Endothelial cell of umbilical vein (primary cell): ENCODE data around the gene DPP6. TPM values are rescaled to one million over a fixed set of nuclear protein-coding genes. Genes with fewer than 3 reads are reported as not detected.

Experiments
- BruUV-seq: library from RNA; stranded (reverse); fragments of 400-500 nt; replicated peaks from 2 replicates; lab custom pipeline; 2021; lab: Mats Ljungman, UMichigan
- CTCF ChIA-PET: fragments of 300-600, 350-600 bp; sonication (Branson Sonifier 250); formaldehyde crosslinking; loops from one replicate; lab custom pipeline; 2021; ENCODE audit warnings: antibody characterized with exemption, inconsistent platforms; lab: Charles Lee
- POLR2A ChIA-PET: fragments of 300-600, 350-600 bp; sonication (Branson Sonifier 250); formaldehyde crosslinking; loops from one replicate; lab custom pipeline; 2021; ENCODE audit warnings: antibody characterized with exemption, inconsistent platforms; lab: Charles Lee
- DNase-seq: peaks from one replicate; pipeline ENCODE4 v3.0.0-alpha.2; 2011; ENCODE audit warnings: low read depth, low spot score
- FAIRE-seq: peaks from 2 replicates; lab custom pipeline; 2011; peaks lifted over from hg19 to GRCh38; lab: Jason Lieb, UNC
- H2AFZ ChIP-seq: 2 replicates; pipeline ENCODE4 v1.6.0; 2012; ENCODE audit warnings: low read depth, low read length, control low read depth, inconsistent platforms
- H3K27ac ChIP-seq: 2 replicates; pipeline ENCODE4 v1.5.1; 2011; ENCODE audit warnings: low read depth, mild to moderate bottlenecking, control low read depth, low read length, moderate library complexity; ENCODE audit not compliant: insufficient read depth
- H3K27me3 ChIP-seq, 2 experiments: 2 replicates each; pipeline versions ENCODE4 v1.6.0 to v1.6.1; 2011; ENCODE audit warnings: low read length in 2 of 2, mixed read lengths in 1 of 2; ENCODE audit not compliant: control insufficient read depth in 2 of 2, insufficient read depth in 2 of 2
- H3K36me3 ChIP-seq, 2 experiments: 2 replicates in 1 of 2; 3 replicates in 1 of 2; pipeline ENCODE4 v1.5.1; 2011; ENCODE audit warnings: low read length in 2 of 2, mild to moderate bottlenecking in 1 of 2, moderate library complexity in 1 of 2; ENCODE audit not compliant: control insufficient read depth in 2 of 2, insufficient read depth in 2 of 2; ENCODE audit errors: extremely low read depth in 1 of 2
- H3K4me1 ChIP-seq: 3 replicates; pipeline ENCODE4 v1.5.1; 2011; ENCODE audit warnings: mild to moderate bottlenecking, low read length; ENCODE audit not compliant: control insufficient read depth, insufficient read depth; ENCODE audit errors: extremely low read depth
- H3K4me2 ChIP-seq: 2 replicates; pipeline ENCODE4 v1.6.1; 2011; ENCODE audit warnings: low read length, control low read depth, mixed read lengths; ENCODE audit not compliant: insufficient read depth
- H3K4me3 ChIP-seq, 3 experiments: fragments of 200-600 bp in 1 of 3; sonication (generic), shearing (Covaris generic) in 1 of 3; replicated peaks in 1 of 3; 2 replicates each; pipeline ENCODE4 v1.5.1; 2011 to 2016; ENCODE audit warnings: control low read depth in 3 of 3, low read length in 3 of 3, mild to moderate bottlenecking in 2 of 3, inconsistent platforms in 1 of 3, low read depth in 1 of 3, moderate library complexity in 1 of 3; ENCODE audit not compliant: insufficient read depth in 1 of 3
- H3K79me2 ChIP-seq: 2 replicates; pipeline ENCODE4 v1.6.0; 2012; ENCODE audit warnings: low read length, inconsistent platforms; ENCODE audit not compliant: control insufficient read depth, insufficient read depth
- H3K9ac ChIP-seq: replicated peaks from 2 replicates; pipeline ENCODE3; 2011; ENCODE audit warnings: low read length, control low read depth; ENCODE audit not compliant: insufficient read depth; ENCODE audit errors: extremely low read depth
- H3K9me1 ChIP-seq: replicated peaks from 3 replicates; pipeline ENCODE4 v1.6.0; 2011; ENCODE audit warnings: mild to moderate bottlenecking, low read length; ENCODE audit not compliant: control insufficient read depth, insufficient read depth; ENCODE audit errors: extremely low read depth
- H3K9me3 ChIP-seq: replicated peaks from 2 replicates; pipeline ENCODE4 v1.5.1; 2012; ENCODE audit warnings: low read length, inconsistent platforms; ENCODE audit not compliant: control insufficient read depth, insufficient read depth
- H4K20me1 ChIP-seq: replicated peaks from 2 replicates; pipeline ENCODE3; 2011; ENCODE audit warnings: mild to moderate bottlenecking, low read length; ENCODE audit not compliant: control insufficient read depth, insufficient read depth; ENCODE audit errors: extremely low read depth
- EZH2 ChIP-seq: IDR thresholded peaks from 2 replicates; pipeline ENCODE4 v1.6.1; 2012; ENCODE audit warnings: borderline replicate concordance, low read depth, mild to moderate bottlenecking, moderate library complexity, low read length, inconsistent platforms; ENCODE audit not compliant: severe bottlenecking
- FOS ChIP-seq: IDR thresholded peaks from 2 replicates; pipeline ENCODE4 v1.6.1; 2011; ENCODE audit warnings: mild to moderate bottlenecking, low read length, moderate library complexity, borderline replicate concordance; ENCODE audit not compliant: insufficient read depth
- GATA2 ChIP-seq: IDR thresholded peaks from 2 replicates; pipeline ENCODE4 v1.7.0; 2011; ENCODE audit warnings: low read depth, mild to moderate bottlenecking, moderate library complexity, mixed read lengths, low read length; ENCODE audit not compliant: insufficient read length, insufficient read depth
- JUN ChIP-seq: IDR thresholded peaks from 2 replicates; pipeline ENCODE4 v1.6.1; 2011; ENCODE audit warnings: borderline replicate concordance, low read depth; ENCODE audit not compliant: insufficient read length, insufficient read depth
- MYC ChIP-seq: IDR thresholded peaks from one replicate; pipeline ENCODE4 v1.6.1; 2011; ENCODE audit warnings: mild to moderate bottlenecking, low read depth, low read length
- POLR2AphosphoS5 ChIP-seq: IDR thresholded peaks from 2 replicates; pipeline ENCODE4 v1.6.1; 2012; ENCODE audit warnings: low read depth, mild to moderate bottlenecking, control low read depth, low read length, moderate library complexity; ENCODE audit not compliant: insufficient read depth
- dilution Hi-C: fragments of 300-500 bp; cut with MboI; formaldehyde crosslinking; loops from one replicate; pipeline ENCODE4 v1.15.0; 2019; ENCODE audit warnings: low sequenced_read_pairs; ENCODE audit not compliant: extremely low pct_ligation_motif_present
- intact Hi-C: fragments of 100-400 bp; cut with micrococcal nuclease; formaldehyde crosslinking; loops from one replicate; pipeline ENCODE4 v1.10.0; 2022
- polyA plus RNA-seq, 4 experiments: library from polyadenylated mRNA; depleted of rRNA in 3 of 4; stranded (reverse) in 3 of 4; unstranded in 1 of 4; fragments of >200 nt; gene quantifications; 2 replicates each; pipeline versions ENCODE4 v1.2.1 to v1.2.3, GENCODE V29; 2011 to 2012; ENCODE audit warnings: missing spikeins in 1 of 4
- total RNA-seq: library from RNA; stranded (reverse); gene quantifications from 2 replicates; pipeline ENCODE4 v1.2.3, GENCODE V29; 2021
- TF ChIP-seq, protein P1 (sequence below), 2 donors: IDR thresholded peaks; 1 replicate in 1 of 2; 2 replicates in 1 of 2; pipeline ENCODE4 v1.5.1; 2011; ENCODE audit warnings: low read length in 2 of 2, mild to moderate bottlenecking in 2 of 2, moderate library complexity in 2 of 2, control low read depth in 1 of 2, inconsistent platforms in 1 of 2, low read depth in 1 of 2; ENCODE audit not compliant: insufficient read depth in 1 of 2; ENCODE audit errors: extremely low read depth in 1 of 2

Gene DPP6
- total and polyA plus RNA-seq, 2 donors (not counting 3 experiments of a cell fraction or from before 2014, with no cell fraction given): not detected

DNA sequence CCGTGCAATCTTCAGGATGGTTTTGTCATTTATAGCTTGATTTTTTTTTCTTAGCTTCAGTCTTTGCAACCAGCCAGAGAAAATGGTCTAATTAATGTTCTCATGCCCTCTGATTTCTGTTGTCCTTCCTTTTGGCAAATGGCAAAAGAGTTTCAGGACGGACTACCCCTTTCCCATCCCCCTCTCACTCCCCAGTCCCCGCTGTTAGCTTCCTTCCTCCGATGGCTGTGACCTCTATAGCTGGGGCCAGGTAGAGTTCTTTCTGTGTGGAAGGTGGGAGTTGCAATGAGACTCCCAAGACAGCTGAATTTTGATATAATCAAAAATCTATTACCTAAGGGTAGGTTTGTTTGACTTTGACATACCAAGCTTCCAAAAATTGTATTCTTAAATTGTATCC, 588.7 kb downstream of the DPP6 start:
- BruUV-seq: no TSS peak
- H3K9me1 ChIP-seq: no peaks in the 10 kb centered on the region
- ChIA-PET CTCF (no interaction called here), POLR2A (no interaction called here)
- TF ChIP-seq JUN (no peak), FOS (no peak), EZH2 (no peak), MYC (no peak), POLR2AphosphoS5 (no peak), GATA2 (no peak)
- TF ChIP-seq, protein P1, sequence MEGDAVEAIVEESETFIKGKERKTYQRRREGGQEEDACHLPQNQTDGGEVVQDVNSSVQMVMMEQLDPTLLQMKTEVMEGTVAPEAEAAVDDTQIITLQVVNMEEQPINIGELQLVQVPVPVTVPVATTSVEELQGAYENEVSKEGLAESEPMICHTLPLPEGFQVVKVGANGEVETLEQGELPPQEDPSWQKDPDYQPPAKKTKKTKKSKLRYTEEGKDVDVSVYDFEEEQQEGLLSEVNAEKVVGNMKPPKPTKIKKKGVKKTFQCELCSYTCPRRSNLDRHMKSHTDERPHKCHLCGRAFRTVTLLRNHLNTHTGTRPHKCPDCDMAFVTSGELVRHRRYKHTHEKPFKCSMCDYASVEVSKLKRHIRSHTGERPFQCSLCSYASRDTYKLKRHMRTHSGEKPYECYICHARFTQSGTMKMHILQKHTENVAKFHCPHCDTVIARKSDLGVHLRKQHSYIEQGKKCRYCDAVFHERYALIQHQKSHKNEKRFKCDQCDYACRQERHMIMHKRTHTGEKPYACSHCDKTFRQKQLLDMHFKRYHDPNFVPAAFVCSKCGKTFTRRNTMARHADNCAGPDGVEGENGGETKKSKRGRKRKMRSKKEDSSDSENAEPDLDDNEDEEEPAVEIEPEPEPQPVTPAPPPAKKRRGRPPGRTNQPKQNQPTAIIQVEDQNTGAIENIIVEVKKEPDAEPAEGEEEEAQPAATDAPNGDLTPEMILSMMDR (IDR thresholded peaks at IDR 0.05; ENCODE audit: extremely low read depth in 1 of 2, insufficient read depth in 1 of 2, low read depth in 1 of 2, low read length in 2 of 2): no peak
- no peaks in the 10 kb centered on the region for H3K79me2 ChIP-seq
- no peaks in the 10 kb centered on the region for H3K4me1 ChIP-seq
- intact Hi-C loops: no loop called here
- H3K9ac ChIP-seq: no peak overlapping the region
- H2AFZ ChIP-seq: no peak overlapping the region
- H3K36me3 ChIP-seq: no peaks in the 10 kb centered on the region
- dilution Hi-C loops: no loop called here
- no peak overlapping the region for H3K4me2 ChIP-seq
- no peak overlapping the region for H3K27ac ChIP-seq
- no peaks in the 10 kb centered on the region for H4K20me1 ChIP-seq
- peaks cover 4% of the 10 kb centered on the region for H3K9me3 ChIP-seq
- DNase-seq: no peak
- no peak overlapping the region for H3K4me3 ChIP-seq
- no peaks in the 10 kb centered on the region for H3K27me3 ChIP-seq
- FAIRE-seq: no peak
